Osteoblast (primary cell): ENCODE measurements around the gene TMEM115. TPM values are rescaled to one million over a fixed set of nuclear protein-coding genes. Genes with fewer than 3 reads are reported as not detected.

ENCODE experiments used
- DNase-seq: peaks from one replicate; pipeline ENCODE4 v3.0.0; 2011; ENCODE audit warnings: low spot score, mixed read lengths; ENCODE audit not compliant: insufficient read length; ENCODE audit errors: missing footprints
- H2AFZ ChIP-seq: 2 replicates; pipeline ENCODE4 v1.6.0; 2011; ENCODE audit warnings: mild to moderate bottlenecking, low read length
- H3K27ac ChIP-seq: 2 replicates; pipeline ENCODE4 v1.5.1; 2011; ENCODE audit warnings: mild to moderate bottlenecking, low read depth, low read length, moderate library complexity
- H3K27me3 ChIP-seq: 2 replicates; pipeline ENCODE4 v1.6.0; 2012; ENCODE audit warnings: mild to moderate bottlenecking, control low read depth, inconsistent platforms, low read length, moderate library complexity; ENCODE audit not compliant: insufficient read depth
- H3K36me3 ChIP-seq: 2 replicates; pipeline ENCODE4 v1.5.1; 2011; ENCODE audit warnings: mild to moderate bottlenecking, low read length, control low read depth, moderate library complexity; ENCODE audit not compliant: insufficient read depth
- H3K4me1 ChIP-seq: 2 replicates; pipeline ENCODE4 v1.5.1; 2011; ENCODE audit warnings: mild to moderate bottlenecking, low read length, control low read depth, moderate library complexity; ENCODE audit not compliant: insufficient read depth
- H3K4me2 ChIP-seq: 2 replicates; pipeline ENCODE4 v1.6.0; 2011; ENCODE audit warnings: mild to moderate bottlenecking, low read length; ENCODE audit not compliant: insufficient read depth
- H3K4me3 ChIP-seq: fragments of 200-600 bp; sonication (generic); 3 replicates; pipeline ENCODE4 v1.5.1; 2012; ENCODE audit warnings: mild to moderate bottlenecking, low read length, inconsistent platforms; ENCODE audit not compliant: insufficient read depth
- H3K79me2 ChIP-seq: 2 replicates; pipeline ENCODE4 v1.6.0; 2012; ENCODE audit warnings: mild to moderate bottlenecking, low read length, control low read depth, inconsistent platforms; ENCODE audit not compliant: insufficient read depth
- H3K9me3 ChIP-seq: 2 replicates; pipeline ENCODE4 v1.5.1; 2011; ENCODE audit warnings: low read depth, low read length, control low read depth
- H4K20me1 ChIP-seq: 2 replicates; pipeline ENCODE4 v1.6.0; 2012; ENCODE audit warnings: mild to moderate bottlenecking, low read length, control low read depth; ENCODE audit not compliant: insufficient read depth
- CTCF ChIP-seq: IDR thresholded peaks from 2 replicates; pipeline ENCODE4 v1.5.1; 2011; ENCODE audit warnings: mild to moderate bottlenecking, low read depth, low read length, moderate library complexity; ENCODE audit errors: extremely low read depth
- total RNA-seq: library from RNA; depleted of rRNA; stranded (reverse); fragments of >200 nt; gene quantifications from 2 replicates; pipeline ENCODE4 v1.2.3, GENCODE V29; 2012

Gene TMEM115
- total RNA-seq, 1 donor, result 73.1 TPM

- H3K4me1 ChIP-seq, result peaks cover 20% of the 10 kb centered on the region
- H3K27me3 ChIP-seq, result no peaks in the 10 kb centered on the region
- H4K20me1 ChIP-seq, result peaks cover 34% of the 10 kb centered on the region
- H3K4me2 ChIP-seq, result peak within 1 kb of the TSS; percentile 99
- peak within 1 kb of the TSS; percentile 91 for H3K4me3 ChIP-seq
- peaks cover 45% of the 10 kb centered on the region for H3K79me2 ChIP-seq
- TF ChIP-seq CTCF, result no peak
- no peaks in the 10 kb centered on the region for H3K9me3 ChIP-seq
- peaks cover 35% of the 10 kb centered on the region for H3K36me3 ChIP-seq
- H3K27ac ChIP-seq, result peak within 1 kb of the TSS; percentile 99
- peak within 1 kb of the TSS; percentile 99 for H2AFZ ChIP-seq
- peak; percentile 66 for DNase-seq
These were observed 36.8 kb downstream of the TMEM115 start, which contains the start of gene HYAL2 for GRCh38 chr3:50322386-50323091. Gene HYAL2, minus strand, starts transcription at chr3:50322745. Its CDS starts 2,256 bp downstream, at chr3:50320489.

- H3K4me3 ChIP-seq, result peak overlapping the region; percentile 91
- H3K36me3 ChIP-seq, result peaks cover 38% of the 10 kb centered on the region
- no peaks in the 10 kb centered on the region for H3K27me3 ChIP-seq
- no peak for TF ChIP-seq CTCF
- H2AFZ ChIP-seq, result peak overlapping the region; percentile 89
- peaks cover 37% of the 10 kb centered on the region for H4K20me1 ChIP-seq
- peak; percentile 62 for DNase-seq
- H3K9me3 ChIP-seq, result no peaks in the 10 kb centered on the region
- H3K79me2 ChIP-seq, result peaks cover 41% of the 10 kb centered on the region
- H3K4me2 ChIP-seq, result peak overlapping the region; percentile 99
- peaks cover 15% of the 10 kb centered on the region for H3K4me1 ChIP-seq
- no peak overlapping the region for H3K27ac ChIP-seq
These were observed 37.3 kb downstream of the TMEM115 start for GRCh38 chr3:50322115-50322385.

- Histone ChIP-seq H3K4me3 (peak overlapping the region; percentile 91), H3K9me3 (no peaks in the 10 kb centered on the region), H3K79me2 (peaks cover 36% of the 10 kb centered on the region), H3K4me1 (peaks cover 14% of the 10 kb centered on the region), H2AFZ (peak overlapping the region; percentile 99), H3K27me3 (no peaks in the 10 kb centered on the region), H3K4me2 (peak overlapping the region; percentile 99), H3K36me3 (peaks cover 40% of the 10 kb centered on the region), H3K27ac (peak overlapping the region; percentile 99), H4K20me1 (peaks cover 36% of the 10 kb centered on the region)
- peak; percentile 100 for DNase-seq
- TF ChIP-seq CTCF, result peak; percentile 14
These were observed 37.8 kb downstream of the TMEM115 start for GRCh38 chr3:50321336-50322114.

- H2AFZ ChIP-seq, result peak overlapping the region; percentile 99
- peak; percentile 97 for DNase-seq
- no peaks in the 10 kb centered on the region for H3K9me3 ChIP-seq
- no peak for TF ChIP-seq CTCF
- H3K4me1 ChIP-seq, result peaks cover 14% of the 10 kb centered on the region
- peak overlapping the region; percentile 99 for H3K4me2 ChIP-seq
- peaks cover 31% of the 10 kb centered on the region for H3K79me2 ChIP-seq
- H3K36me3 ChIP-seq, result peaks cover 33% of the 10 kb centered on the region
- peak overlapping the region; percentile 91 for H3K4me3 ChIP-seq
- peaks cover 38% of the 10 kb centered on the region for H4K20me1 ChIP-seq
- no peaks in the 10 kb centered on the region for H3K27me3 ChIP-seq
- H3K27ac ChIP-seq, result peak overlapping the region; percentile 99
These were observed 38.4 kb downstream of the TMEM115 start for GRCh38 chr3:50320853-50321335.
